Measurements from ENCODE around the gene TBC1D22A. TPM values are rescaled to one million over a fixed set of nuclear protein-coding genes. Genes with fewer than 3 reads are reported as not detected.

Gene TBC1D22A
- total RNA-seq, 2 donors from 2014 or later = 11.5 to 15.4 TPM

DNA sequence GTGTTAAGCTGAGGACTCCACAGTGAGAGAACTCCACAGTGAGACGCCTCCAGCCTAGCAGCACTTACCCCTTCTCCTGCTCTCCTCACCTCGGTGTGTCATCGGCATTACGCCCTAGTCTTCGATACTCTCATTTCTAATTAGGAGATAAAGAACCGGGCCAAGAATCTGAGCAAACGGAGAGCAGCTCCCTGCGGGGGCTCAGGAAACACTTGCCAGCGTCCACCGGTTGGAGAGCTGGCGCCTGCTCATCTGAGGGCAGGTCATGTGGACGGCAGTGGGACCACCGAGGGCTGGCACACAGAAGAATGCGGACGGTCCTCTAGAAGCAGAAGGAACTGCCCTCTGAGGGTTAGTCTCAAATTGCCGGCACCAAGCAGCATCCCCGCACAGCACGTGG is 37.4 kb upstream of the TBC1D22A start:
- no peaks in the 10 kb centered on the region for H3K27me3 ChIP-seq
- TF ChIP-seq, protein P1, sequence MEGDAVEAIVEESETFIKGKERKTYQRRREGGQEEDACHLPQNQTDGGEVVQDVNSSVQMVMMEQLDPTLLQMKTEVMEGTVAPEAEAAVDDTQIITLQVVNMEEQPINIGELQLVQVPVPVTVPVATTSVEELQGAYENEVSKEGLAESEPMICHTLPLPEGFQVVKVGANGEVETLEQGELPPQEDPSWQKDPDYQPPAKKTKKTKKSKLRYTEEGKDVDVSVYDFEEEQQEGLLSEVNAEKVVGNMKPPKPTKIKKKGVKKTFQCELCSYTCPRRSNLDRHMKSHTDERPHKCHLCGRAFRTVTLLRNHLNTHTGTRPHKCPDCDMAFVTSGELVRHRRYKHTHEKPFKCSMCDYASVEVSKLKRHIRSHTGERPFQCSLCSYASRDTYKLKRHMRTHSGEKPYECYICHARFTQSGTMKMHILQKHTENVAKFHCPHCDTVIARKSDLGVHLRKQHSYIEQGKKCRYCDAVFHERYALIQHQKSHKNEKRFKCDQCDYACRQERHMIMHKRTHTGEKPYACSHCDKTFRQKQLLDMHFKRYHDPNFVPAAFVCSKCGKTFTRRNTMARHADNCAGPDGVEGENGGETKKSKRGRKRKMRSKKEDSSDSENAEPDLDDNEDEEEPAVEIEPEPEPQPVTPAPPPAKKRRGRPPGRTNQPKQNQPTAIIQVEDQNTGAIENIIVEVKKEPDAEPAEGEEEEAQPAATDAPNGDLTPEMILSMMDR (IDR thresholded peaks at IDR 0.05) = no peak
- no peak overlapping the region for H3K4me3 ChIP-seq
- H3K36me3 ChIP-seq = peaks cover 7% of the 10 kb centered on the region
- no peak for DNase-seq (ENCODE audit: low spot score)
- H3K27ac ChIP-seq = peak overlapping the region; percentile 51 to 87
- no peaks in the 10 kb centered on the region for H3K9me3 ChIP-seq
- H3K4me1 ChIP-seq = peaks cover 0 to 54% of the 10 kb centered on the region in 2 donors

DNA sequence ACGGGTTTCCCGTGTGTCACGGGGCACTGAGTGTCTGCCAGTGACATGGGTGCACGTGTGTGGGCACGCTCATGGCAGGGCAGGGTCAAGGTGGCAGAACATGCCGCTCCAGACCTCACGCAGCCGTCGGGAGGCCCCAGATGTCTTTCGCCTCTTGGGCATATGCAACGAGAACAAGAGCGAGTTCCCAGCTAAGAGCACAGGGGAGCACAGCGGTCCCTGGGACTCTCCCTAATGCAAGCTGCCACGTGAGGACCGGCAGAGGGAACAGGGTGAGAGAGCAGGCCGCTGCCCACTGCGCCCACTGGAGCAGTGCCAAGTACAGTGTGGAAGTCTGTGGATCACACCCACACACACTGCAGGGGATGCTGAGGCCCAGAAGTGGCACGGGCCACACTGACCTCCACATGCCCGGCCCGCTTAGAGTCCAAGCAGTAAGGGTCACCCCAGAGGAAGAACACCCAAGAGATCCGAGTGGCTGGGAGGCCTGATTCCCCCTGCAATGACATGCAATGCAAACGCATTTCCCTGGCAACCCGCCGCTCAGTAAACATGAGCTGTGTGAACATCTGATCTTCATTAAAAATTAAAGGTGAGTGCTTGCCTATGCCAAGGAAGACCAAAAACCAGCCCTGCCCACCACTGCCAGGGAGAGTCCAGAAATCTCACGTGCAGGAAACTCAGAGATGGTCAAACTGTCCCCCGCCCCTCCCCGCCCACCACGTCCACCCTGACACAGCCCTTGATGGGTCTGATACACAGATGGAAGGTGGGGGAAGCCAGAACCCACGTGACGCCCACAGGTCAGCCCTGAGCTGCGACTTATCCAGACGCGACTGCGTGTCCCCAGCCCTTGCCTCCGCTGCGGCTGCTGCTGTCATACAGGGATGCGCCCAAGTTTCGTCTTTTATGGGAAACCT is 36.1 kb upstream of the TBC1D22A start:
- Histone ChIP-seq H3K27me3 (no peaks in the 10 kb centered on the region), H3K4me1 (peaks cover 0 to 67% of the 10 kb centered on the region in 2 donors), H3K4me3 (no peak overlapping the region), H3K27ac (peak overlapping the region; percentile 51 to 87), H3K9me3 (no peaks in the 10 kb centered on the region), H3K36me3 (no peaks in the 10 kb centered on the region)
- no peak for DNase-seq (ENCODE audit: low spot score)
- TF ChIP-seq, protein P1 (IDR thresholded peaks at IDR 0.05) = no peak

DNA sequence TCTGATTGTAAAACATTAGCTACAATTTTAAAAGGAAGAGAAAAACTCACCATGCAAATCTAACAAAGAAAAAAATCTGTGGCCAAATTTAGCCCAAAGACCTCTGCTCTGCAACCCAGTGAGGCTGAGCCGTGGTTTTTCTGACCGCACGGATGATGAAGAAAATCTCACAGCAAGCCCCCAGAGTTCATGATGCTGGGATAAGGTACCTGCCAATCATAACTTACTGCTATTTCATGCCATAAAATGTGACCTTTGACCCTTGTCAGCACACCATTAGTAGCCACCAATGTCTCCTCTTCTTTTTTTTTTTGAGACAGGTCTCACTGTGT is 35.5 kb upstream of the TBC1D22A start:
- TF ChIP-seq, protein P1 (IDR thresholded peaks at IDR 0.05) = no peak
- peak overlapping the region; percentile 51 to 87 for H3K27ac ChIP-seq
- DNase-seq (ENCODE audit: low spot score) = no peak
- no peak overlapping the region for H3K4me3 ChIP-seq
- H3K4me1 ChIP-seq = peaks cover 0 to 73% of the 10 kb centered on the region in 2 donors
- no peaks in the 10 kb centered on the region for H3K9me3 ChIP-seq
- no peaks in the 10 kb centered on the region for H3K27me3 ChIP-seq
- H3K36me3 ChIP-seq = no peaks in the 10 kb centered on the region

DNA sequence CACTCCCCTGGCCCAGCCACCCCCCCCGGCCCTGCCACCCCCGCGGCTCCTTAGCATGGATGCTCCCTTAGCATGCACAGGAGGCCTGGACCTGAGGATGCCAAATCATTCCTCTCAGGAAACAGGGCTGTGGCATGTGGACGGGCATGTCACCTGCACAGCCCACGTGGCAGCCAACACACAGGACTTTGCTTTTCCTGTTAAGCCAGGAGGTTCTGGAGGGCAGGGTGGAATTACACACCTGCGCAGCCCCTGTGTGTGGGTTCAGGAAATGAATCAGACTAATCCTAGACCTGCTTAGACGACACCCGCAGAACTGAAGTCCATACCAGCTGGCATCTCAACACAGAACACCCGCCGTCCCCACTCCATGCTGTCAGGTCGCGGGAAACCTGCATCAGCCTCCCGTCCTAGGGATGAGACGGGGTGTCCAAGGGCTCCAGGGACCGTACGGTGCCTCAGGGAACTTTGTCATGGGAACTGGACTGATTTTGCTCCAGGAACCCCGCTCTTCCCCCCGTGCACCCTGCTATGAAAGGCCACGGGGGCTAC is 34.6 kb upstream of the TBC1D22A start:
- H3K9me3 ChIP-seq = no peaks in the 10 kb centered on the region
- H3K27ac ChIP-seq = peak overlapping the region; percentile 85 to 87
- TF ChIP-seq, protein P1 (IDR thresholded peaks at IDR 0.05) = no peak
- no peak overlapping the region for H3K4me3 ChIP-seq
- DNase-seq (ENCODE audit: low spot score) = no peak
- no peaks in the 10 kb centered on the region for H3K36me3 ChIP-seq
- H3K4me1 ChIP-seq = peaks cover 0 to 82% of the 10 kb centered on the region in 2 donors
- H3K27me3 ChIP-seq = no peaks in the 10 kb centered on the region

DNA sequence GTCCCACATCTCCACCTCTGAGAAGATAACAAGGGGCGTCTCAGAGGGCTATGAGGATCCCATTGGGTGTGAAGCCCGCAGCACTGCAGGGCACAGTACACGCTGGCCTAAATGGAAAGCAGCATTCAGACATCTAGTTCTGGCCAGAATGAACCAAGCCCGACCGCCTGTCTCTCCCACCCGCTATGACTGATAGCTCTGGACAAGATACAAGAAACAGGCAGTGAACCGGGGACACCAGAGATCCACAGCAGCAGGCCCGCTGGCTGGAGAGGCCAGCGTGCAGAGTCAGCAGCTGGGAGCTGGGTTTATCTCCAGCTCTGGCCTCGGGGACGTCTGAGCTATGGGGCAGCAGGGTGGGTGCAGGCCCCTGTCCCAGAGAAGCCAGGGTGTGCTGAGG is 34.0 kb upstream of the TBC1D22A start:
- Histone ChIP-seq H3K4me3 (no peak overlapping the region), H3K9me3 (no peaks in the 10 kb centered on the region), H3K27me3 (no peaks in the 10 kb centered on the region), H3K27ac (peak overlapping the region; percentile 85 to 87), H3K4me1 (peaks cover 0 to 87% of the 10 kb centered on the region in 2 donors), H3K36me3 (no peaks in the 10 kb centered on the region)
- DNase-seq (ENCODE audit: low spot score) = no peak
- TF ChIP-seq, protein P1 (IDR thresholded peaks at IDR 0.05) = no peak

Data from right atrium auricular region (tissue), 2 donors.